ENCODE results near the gene COL4A4.

Gene COL4A4

GRCh38 chr2:227154986-227155774 lies 8.8 kb downstream of the COL4A4 start:
- H3K4me3 ChIP-seq (ENCODE audit: low read length): no peak overlapping the region
- peaks cover 9% of the 10 kb centered on the region; the same call in 1 of the 2 replicates for H3K4me1 ChIP-seq (ENCODE audit: insufficient read depth, low read length)
- no peak overlapping the region for H3K9ac ChIP-seq (ENCODE audit: low read depth, low read length)
- peaks cover 3% of the 10 kb centered on the region for H3K27me3 ChIP-seq (ENCODE audit: insufficient read depth, low read length)
- no peak overlapping the region for H3K27ac ChIP-seq (ENCODE audit: low read length)
- no peaks in the 10 kb centered on the region for H3K9me3 ChIP-seq (ENCODE audit: insufficient read depth, low read depth, low read length)
- no peaks in the 10 kb centered on the region for H3K36me3 ChIP-seq (ENCODE audit: insufficient read depth, low read depth, low read length)

- Histone ChIP-seq H3K36me3 (ENCODE audit: insufficient read depth, low read depth, low read length) (no peaks in the 10 kb centered on the region), H3K9ac (ENCODE audit: low read depth, low read length) (no peak overlapping the region), H3K27ac (ENCODE audit: low read length) (no peak overlapping the region), H3K27me3 (ENCODE audit: insufficient read depth, low read length) (no peaks in the 10 kb centered on the region), H3K4me3 (ENCODE audit: low read length) (no peak overlapping the region), H3K4me1 (ENCODE audit: insufficient read depth, low read length) (peaks cover 9% of the 10 kb centered on the region; the same call in 1 of the 2 replicates), H3K9me3 (ENCODE audit: insufficient read depth, low read depth, low read length) (no peaks in the 10 kb centered on the region)
Measured at GRCh38 chr2:227153758-227154486, 10.1 kb downstream of the COL4A4 start.

GRCh38 chr2:227153307-227153706 lies 10.7 kb downstream of the COL4A4 start:
- Histone ChIP-seq H3K9ac (ENCODE audit: low read depth, low read length) (no peak overlapping the region), H3K27me3 (ENCODE audit: insufficient read depth, low read length) (no peaks in the 10 kb centered on the region), H3K4me1 (ENCODE audit: insufficient read depth, low read length) (peaks cover 9% of the 10 kb centered on the region; the same call in 1 of the 2 replicates), H3K9me3 (ENCODE audit: insufficient read depth, low read depth, low read length) (peaks cover under 1% of the 10 kb centered on the region), H3K27ac (ENCODE audit: low read length) (no peak overlapping the region), H3K4me3 (ENCODE audit: low read length) (no peak overlapping the region), H3K36me3 (ENCODE audit: insufficient read depth, low read depth, low read length) (no peaks in the 10 kb centered on the region)

GRCh38 chr2:227152093-227152766 lies 11.8 kb downstream of the COL4A4 start:
- H3K4me1 ChIP-seq (ENCODE audit: insufficient read depth, low read length): peaks cover 9% of the 10 kb centered on the region; the same call in 1 of the 2 replicates
- no peak overlapping the region for H3K9ac ChIP-seq (ENCODE audit: low read depth, low read length)
- H3K4me3 ChIP-seq (ENCODE audit: low read length): no peak overlapping the region
- H3K36me3 ChIP-seq (ENCODE audit: insufficient read depth, low read depth, low read length): no peaks in the 10 kb centered on the region
- peaks cover 5% of the 10 kb centered on the region for H3K9me3 ChIP-seq (ENCODE audit: insufficient read depth, low read depth, low read length)
- no peaks in the 10 kb centered on the region for H3K27me3 ChIP-seq (ENCODE audit: insufficient read depth, low read length)
- no peak overlapping the region for H3K27ac ChIP-seq (ENCODE audit: low read length)

GRCh38 chr2:227150222-227150936 lies 13.6 kb downstream of the COL4A4 start:
- Histone ChIP-seq H3K36me3 (ENCODE audit: insufficient read depth, low read depth, low read length) (no peaks in the 10 kb centered on the region), H3K4me3 (ENCODE audit: low read length) (no peak overlapping the region), H3K9ac (ENCODE audit: low read depth, low read length) (no peak overlapping the region), H3K27ac (ENCODE audit: low read length) (no peak overlapping the region), H3K9me3 (ENCODE audit: insufficient read depth, low read depth, low read length) (peaks cover 5% of the 10 kb centered on the region), H3K27me3 (ENCODE audit: insufficient read depth, low read length) (no peaks in the 10 kb centered on the region), H3K4me1 (ENCODE audit: insufficient read depth, low read length) (peaks cover 9% of the 10 kb centered on the region; the same call in 1 of the 2 replicates)

- H3K4me1 ChIP-seq (ENCODE audit: insufficient read depth, low read length): peaks cover 9% of the 10 kb centered on the region; the same call in 1 of the 2 replicates
- H3K9ac ChIP-seq (ENCODE audit: low read depth, low read length): no peak overlapping the region
- H3K27ac ChIP-seq (ENCODE audit: low read length): no peak overlapping the region
- no peaks in the 10 kb centered on the region for H3K27me3 ChIP-seq (ENCODE audit: insufficient read depth, low read length)
- H3K36me3 ChIP-seq (ENCODE audit: insufficient read depth, low read depth, low read length): no peaks in the 10 kb centered on the region
- H3K9me3 ChIP-seq (ENCODE audit: insufficient read depth, low read depth, low read length): peaks cover 5% of the 10 kb centered on the region
- H3K4me3 ChIP-seq (ENCODE audit: low read length): no peak overlapping the region
Measured at GRCh38 chr2:227148106-227148505, 15.9 kb downstream of the COL4A4 start.

GRCh38 chr2:227147023-227147422 lies 17.0 kb downstream of the COL4A4 start:
- H3K27me3 ChIP-seq (ENCODE audit: insufficient read depth, low read length): no peaks in the 10 kb centered on the region
- H3K4me1 ChIP-seq (ENCODE audit: insufficient read depth, low read length): peaks cover under 1% of the 10 kb centered on the region; the same call in 1 of the 2 replicates
- peaks cover 5% of the 10 kb centered on the region for H3K9me3 ChIP-seq (ENCODE audit: insufficient read depth, low read depth, low read length)
- H3K9ac ChIP-seq (ENCODE audit: low read depth, low read length): no peak overlapping the region
- H3K4me3 ChIP-seq (ENCODE audit: low read length): no peak overlapping the region
- no peaks in the 10 kb centered on the region for H3K36me3 ChIP-seq (ENCODE audit: insufficient read depth, low read depth, low read length)
- no peak overlapping the region for H3K27ac ChIP-seq (ENCODE audit: low read length)

- Histone ChIP-seq H3K9ac (ENCODE audit: low read depth, low read length) (no peak overlapping the region), H3K4me3 (ENCODE audit: low read length) (no peak overlapping the region), H3K27me3 (ENCODE audit: insufficient read depth, low read length) (no peaks in the 10 kb centered on the region), H3K4me1 (ENCODE audit: insufficient read depth, low read length) (no peaks in the 10 kb centered on the region), H3K27ac (ENCODE audit: low read length) (no peak overlapping the region), H3K36me3 (ENCODE audit: insufficient read depth, low read depth, low read length) (no peaks in the 10 kb centered on the region), H3K9me3 (ENCODE audit: insufficient read depth, low read depth, low read length) (peaks cover 5% of the 10 kb centered on the region)
Measured at GRCh38 chr2:227146456-227146855, 17.5 kb downstream of the COL4A4 start.

- Histone ChIP-seq H3K9me3 (ENCODE audit: insufficient read depth, low read depth, low read length) (peaks cover 5% of the 10 kb centered on the region), H3K4me3 (ENCODE audit: low read length) (no peak overlapping the region), H3K9ac (ENCODE audit: low read depth, low read length) (no peak overlapping the region), H3K27ac (ENCODE audit: low read length) (no peak overlapping the region), H3K27me3 (ENCODE audit: insufficient read depth, low read length) (no peaks in the 10 kb centered on the region), H3K4me1 (ENCODE audit: insufficient read depth, low read length) (no peaks in the 10 kb centered on the region), H3K36me3 (ENCODE audit: insufficient read depth, low read depth, low read length) (no peaks in the 10 kb centered on the region)
Measured at GRCh38 chr2:227143895-227144294, 20.1 kb downstream of the COL4A4 start.

- Histone ChIP-seq H3K36me3 (ENCODE audit: insufficient read depth, low read depth, low read length) (no peaks in the 10 kb centered on the region), H3K9ac (ENCODE audit: low read depth, low read length) (no peak overlapping the region), H3K4me1 (ENCODE audit: insufficient read depth, low read length) (no peaks in the 10 kb centered on the region), H3K4me3 (ENCODE audit: low read length) (no peak overlapping the region), H3K27me3 (ENCODE audit: insufficient read depth, low read length) (no peaks in the 10 kb centered on the region), H3K9me3 (ENCODE audit: insufficient read depth, low read depth, low read length) (no peaks in the 10 kb centered on the region), H3K27ac (ENCODE audit: low read length) (no peak overlapping the region)
Measured at GRCh38 chr2:227141301-227141700, 22.7 kb downstream of the COL4A4 start.

- Histone ChIP-seq H3K4me3 (ENCODE audit: low read length) (no peak overlapping the region), H3K36me3 (ENCODE audit: insufficient read depth, low read depth, low read length) (no peaks in the 10 kb centered on the region), H3K9ac (ENCODE audit: low read depth, low read length) (no peak overlapping the region), H3K9me3 (ENCODE audit: insufficient read depth, low read depth, low read length) (no peaks in the 10 kb centered on the region), H3K4me1 (ENCODE audit: insufficient read depth, low read length) (no peaks in the 10 kb centered on the region), H3K27me3 (ENCODE audit: insufficient read depth, low read length) (no peaks in the 10 kb centered on the region), H3K27ac (ENCODE audit: low read length) (no peak overlapping the region)
Measured at GRCh38 chr2:227134591-227134990, 29.4 kb downstream of the COL4A4 start.

All from iPS-20b (cell line).